Effector memory CD4-positive, alpha-beta T cell (primary cell): Measurements from ENCODE around the gene PRDM11.
"Not testable (repeated sequence)": the region's sequence is repeated elsewhere in the genome, so short reads cannot be mapped to it uniquely, and the experiment has no call there.

Source experiments
- DNase-seq, 3 donors: peaks; one replicate each; pipeline ENCODE4 v3.0.0-alpha.2; 2020
- H3K27ac ChIP-seq: 2 replicates; pipeline ENCODE4 v1.7.0; 2013; ENCODE audit warnings: mild to moderate bottlenecking, low read length, moderate library complexity; ENCODE audit not compliant: insufficient read depth, poor library complexity, severe bottlenecking
- H3K27me3 ChIP-seq: replicated peaks from 2 replicates; pipeline ENCODE4 v1.7.0; 2013; ENCODE audit warnings: mild to moderate bottlenecking, low read length; ENCODE audit not compliant: insufficient read depth, control insufficient read depth, poor library complexity, severe bottlenecking
- H3K36me3 ChIP-seq: 2 replicates; pipeline ENCODE4 v1.7.0; 2013; ENCODE audit warnings: mild to moderate bottlenecking, low read length, moderate library complexity; ENCODE audit not compliant: control insufficient read depth, insufficient read depth
- H3K4me1 ChIP-seq: 2 replicates; pipeline ENCODE4 v1.7.0; 2013; ENCODE audit warnings: low read length, mild to moderate bottlenecking; ENCODE audit not compliant: control insufficient read depth, insufficient read depth, poor library complexity, severe bottlenecking
- H3K4me3 ChIP-seq: 2 replicates; pipeline ENCODE4 v1.7.0; 2013; ENCODE audit warnings: low read length, low read depth, mild to moderate bottlenecking; ENCODE audit not compliant: insufficient read depth, poor library complexity, severe bottlenecking
- H3K9me3 ChIP-seq: 2 replicates; pipeline ENCODE4 v1.7.0; 2013; ENCODE audit warnings: mild to moderate bottlenecking, low read length, moderate library complexity; ENCODE audit not compliant: control insufficient read depth

The PRDM11 gene

DNA sequence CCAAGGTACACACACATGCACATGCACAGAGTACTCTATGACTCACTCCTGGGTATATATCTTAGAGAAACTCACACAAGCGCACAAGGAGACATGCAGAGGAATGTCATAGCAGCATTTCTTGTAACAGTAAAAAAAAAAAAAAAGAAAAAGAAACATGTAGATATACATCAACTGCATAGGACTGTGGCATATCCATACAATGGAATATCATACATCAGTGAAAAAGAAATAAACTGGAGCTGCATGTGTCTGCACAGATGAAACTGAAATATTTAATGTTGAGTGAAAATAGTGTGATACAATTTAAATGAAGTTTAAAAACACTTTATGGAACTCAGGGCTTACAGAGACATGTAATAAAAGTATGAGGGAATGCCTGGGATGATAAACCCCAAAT is 93.3 kb downstream of the PRDM11 start:
- H3K27ac ChIP-seq, result no peak overlapping the region
- no peak for DNase-seq
- H3K36me3 ChIP-seq, result no peaks in the 10 kb centered on the region
- no peaks in the 10 kb centered on the region for H3K27me3 ChIP-seq
- no peaks in the 10 kb centered on the region for H3K4me1 ChIP-seq
- H3K4me3 ChIP-seq, result no peak overlapping the region
- no peaks in the 10 kb centered on the region for H3K9me3 ChIP-seq

DNA sequence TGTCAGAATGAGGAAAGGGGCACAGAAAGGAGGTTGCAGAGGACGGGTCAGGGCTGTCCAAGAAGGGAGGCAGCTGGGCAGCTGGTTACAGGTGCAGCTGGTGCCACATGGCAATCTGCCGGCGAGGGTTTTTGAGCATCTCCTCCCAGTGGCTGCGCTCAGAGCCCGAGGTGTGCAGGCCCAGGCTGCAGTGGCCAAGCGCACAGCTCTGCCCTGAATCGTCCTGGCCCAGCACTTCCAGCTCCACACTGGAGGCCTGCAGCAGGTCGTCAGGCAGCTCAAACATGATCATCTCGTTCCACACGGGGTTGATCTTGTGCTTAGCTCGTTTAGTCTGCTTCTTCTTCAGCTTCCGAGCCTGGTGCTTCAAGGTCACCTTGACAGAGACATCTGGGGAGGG is 97.5 kb downstream of the PRDM11 start:
- DNase-seq, result no peak
- Histone ChIP-seq H3K27me3 (no peaks in the 10 kb centered on the region), H3K27ac (no peak overlapping the region), H3K9me3 (no peaks in the 10 kb centered on the region), H3K4me1 (no peaks in the 10 kb centered on the region), H3K36me3 (no peaks in the 10 kb centered on the region), H3K4me3 (no peak overlapping the region)

DNA sequence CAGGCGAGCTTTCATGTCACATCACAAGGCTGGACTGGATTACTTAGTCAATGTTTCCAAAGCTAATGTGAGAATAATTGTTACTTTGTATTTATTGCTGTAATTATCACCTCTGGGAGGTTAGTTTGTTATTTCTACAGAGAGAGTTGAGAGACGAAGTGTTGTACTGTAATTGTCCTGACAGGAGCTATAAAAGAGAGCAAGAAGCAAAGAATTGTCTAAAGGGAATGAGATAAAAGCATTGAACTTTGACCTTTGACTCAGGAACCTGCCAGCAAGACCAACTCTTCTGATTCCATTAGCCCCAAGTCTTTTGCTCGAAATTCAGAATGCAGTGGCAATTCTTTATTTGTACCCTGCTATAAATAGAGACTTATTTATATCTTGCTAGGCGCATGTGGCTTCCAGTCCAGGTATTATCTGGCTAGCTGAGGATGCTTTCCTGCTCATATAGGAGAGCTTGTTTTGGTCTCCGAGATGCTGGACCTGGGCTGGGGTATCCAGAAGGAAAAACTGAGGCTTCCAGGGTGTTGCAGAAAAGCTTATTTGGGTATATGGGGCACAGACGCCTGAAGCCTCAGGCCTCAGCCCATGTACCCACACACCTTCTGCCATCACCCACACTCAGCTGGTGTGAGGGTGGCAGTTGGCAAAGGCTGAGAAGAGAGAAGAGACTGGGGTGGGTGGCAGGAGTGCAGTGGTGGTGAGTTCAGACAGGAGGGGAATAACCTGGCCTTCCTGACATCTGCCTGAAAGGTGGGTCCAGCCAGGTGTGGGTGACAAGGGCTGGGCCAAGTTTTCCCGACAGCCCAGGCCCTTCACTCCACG is 99.0 kb downstream of the PRDM11 start:
- Histone ChIP-seq H3K4me1 (no peaks in the 10 kb centered on the region), H3K27me3 (no peaks in the 10 kb centered on the region), H3K4me3 (no peak overlapping the region), H3K27ac (no peak overlapping the region), H3K9me3 (no peaks in the 10 kb centered on the region), H3K36me3 (no peaks in the 10 kb centered on the region)
- no peak for DNase-seq

DNA sequence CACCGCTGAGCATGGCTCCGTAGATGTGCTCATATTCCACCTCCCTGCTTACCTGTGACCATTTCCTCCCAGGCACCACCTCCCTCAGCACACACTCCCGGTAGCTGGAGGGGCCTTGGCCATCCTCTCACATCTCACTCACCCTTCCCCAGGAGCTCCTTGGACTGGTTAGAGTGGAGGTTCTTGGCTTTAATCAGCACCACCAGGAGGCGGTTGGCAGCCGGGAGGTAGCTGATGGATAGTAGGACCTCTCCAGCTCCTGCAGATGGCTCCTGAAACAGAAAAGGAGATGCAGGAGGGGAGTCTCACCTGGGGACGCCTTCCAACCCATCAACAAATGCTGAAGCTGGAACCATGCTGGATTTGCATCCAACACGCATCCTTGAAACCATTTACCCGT is 99.8 kb downstream of the PRDM11 start:
- no peak for DNase-seq
- H3K27me3 ChIP-seq, result no peaks in the 10 kb centered on the region
- no peak overlapping the region for H3K4me3 ChIP-seq
- no peaks in the 10 kb centered on the region for H3K9me3 ChIP-seq
- H3K27ac ChIP-seq, result no peak overlapping the region
- no peaks in the 10 kb centered on the region for H3K4me1 ChIP-seq
- no peaks in the 10 kb centered on the region for H3K36me3 ChIP-seq

DNA sequence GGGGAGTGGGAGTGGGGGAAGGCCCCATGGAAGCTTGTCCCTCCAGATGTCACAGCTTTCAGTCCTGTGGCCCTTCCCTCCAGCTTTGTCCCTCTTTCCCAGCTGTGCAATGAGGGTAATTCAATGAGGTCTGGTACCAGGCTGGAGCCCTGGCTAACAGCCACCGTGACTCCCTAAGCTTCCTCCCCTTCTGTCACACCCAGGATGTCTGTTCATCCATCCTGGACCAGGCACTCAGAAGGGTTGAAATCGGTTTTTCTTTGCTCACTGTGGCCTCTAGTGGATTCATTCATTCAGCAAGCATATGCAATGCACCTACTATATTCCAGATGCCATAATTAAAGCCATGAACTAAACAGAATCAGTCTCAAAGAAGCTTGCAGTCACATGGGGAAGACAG is 101.0 kb downstream of the PRDM11 start:
- H3K9me3 ChIP-seq, result no peaks in the 10 kb centered on the region
- no peak overlapping the region for H3K27ac ChIP-seq
- H3K4me3 ChIP-seq, result no peak overlapping the region
- no peak for DNase-seq
- H3K36me3 ChIP-seq, result no peaks in the 10 kb centered on the region
- H3K4me1 ChIP-seq, result no peaks in the 10 kb centered on the region
- no peaks in the 10 kb centered on the region for H3K27me3 ChIP-seq

DNA sequence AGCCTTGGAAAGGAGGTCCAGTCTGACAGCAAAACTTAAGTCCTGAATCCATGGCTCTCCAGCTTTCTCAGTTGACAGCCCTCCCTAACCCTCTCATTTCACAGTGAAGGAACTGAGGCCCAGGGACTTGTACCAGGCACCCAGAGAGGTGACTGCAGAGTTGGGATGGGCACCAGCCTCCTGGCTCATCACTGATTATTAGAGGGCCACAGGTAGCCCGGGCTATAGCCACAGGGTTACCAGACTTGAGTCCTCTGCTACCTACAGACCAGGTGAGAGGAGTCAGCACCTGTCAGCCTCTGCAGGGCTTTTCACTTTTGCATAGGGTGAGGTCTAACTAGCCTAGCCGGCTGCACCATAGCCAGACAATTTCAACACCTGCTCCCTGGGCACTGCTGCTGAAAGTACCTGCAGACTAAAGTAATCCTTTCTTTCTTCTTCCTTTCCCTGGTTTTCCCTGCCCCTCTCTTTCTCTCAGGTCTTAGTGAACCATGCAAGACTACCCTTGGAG is 102.1 kb downstream of the PRDM11 start:
- no peak overlapping the region for H3K4me3 ChIP-seq

DNA sequence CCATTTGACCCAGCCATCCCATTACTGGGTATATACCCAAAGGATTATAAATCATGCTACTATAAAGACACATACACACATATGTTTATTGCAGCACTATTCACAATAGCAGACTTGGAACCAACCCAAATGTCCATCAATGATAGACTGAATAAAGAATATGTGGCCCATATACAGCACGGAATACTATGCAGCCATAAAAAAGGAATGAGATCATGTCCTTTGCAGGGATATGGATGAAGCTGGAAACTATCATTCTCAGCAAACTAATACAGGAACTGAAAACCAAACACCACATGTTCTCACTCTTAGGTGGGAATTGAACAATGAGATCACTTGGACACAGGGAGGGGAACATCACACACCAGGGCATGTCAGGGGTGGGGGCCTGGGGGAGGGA is 102.9 kb downstream of the PRDM11 start:
- H3K4me1 ChIP-seq, H3K9me3 ChIP-seq, DNase-seq, H3K4me3 ChIP-seq, H3K36me3 ChIP-seq, H3K27ac ChIP-seq, H3K27me3 ChIP-seq: not testable (repeated sequence)

More for the DNA sequence above, 102.1 kb downstream of the PRDM11 start:
- H3K36me3 ChIP-seq, result no peaks in the 10 kb centered on the region
- H3K27ac ChIP-seq, result no peak overlapping the region
- H3K4me1 ChIP-seq, result no peaks in the 10 kb centered on the region
- H3K9me3 ChIP-seq, result no peaks in the 10 kb centered on the region
- H3K27me3 ChIP-seq, result no peaks in the 10 kb centered on the region
- DNase-seq, result no peak

DNA sequence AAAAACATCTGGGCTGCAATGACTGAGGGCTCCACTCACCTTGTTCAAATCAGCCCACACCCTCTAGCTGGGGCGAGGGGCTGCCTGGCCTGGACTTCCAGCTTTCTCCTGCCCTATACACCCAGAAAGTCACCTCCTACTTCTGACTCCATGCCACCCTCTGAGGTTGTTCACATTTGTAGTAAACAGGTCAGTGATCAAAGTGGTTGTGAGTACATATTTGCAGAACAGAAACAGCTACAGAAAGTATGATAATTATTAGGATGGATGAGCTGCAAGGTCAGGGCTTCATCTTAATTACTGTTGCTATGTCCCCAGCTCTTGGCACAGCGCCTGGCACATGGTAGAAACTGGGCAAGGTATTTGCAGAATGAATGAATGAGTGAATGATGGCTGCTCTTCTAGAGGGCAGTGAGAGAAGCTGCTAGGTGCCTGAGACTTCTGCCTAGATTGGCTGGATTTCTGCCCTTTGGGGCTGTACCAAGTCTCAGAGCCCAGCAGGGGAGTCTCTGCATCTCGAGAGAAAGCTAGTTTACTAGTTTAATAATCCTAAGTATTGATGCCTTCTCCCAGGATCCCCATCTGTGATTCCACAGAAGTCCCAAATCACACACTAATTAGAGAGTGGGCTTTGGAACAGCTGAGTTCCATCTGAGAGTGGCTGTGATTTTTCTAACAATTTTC is 103.7 kb downstream of the PRDM11 start:
- Histone ChIP-seq H3K9me3 (no peaks in the 10 kb centered on the region), H3K36me3 (no peaks in the 10 kb centered on the region), H3K4me3 (no peak overlapping the region), H3K4me1 (no peaks in the 10 kb centered on the region), H3K27me3 (no peaks in the 10 kb centered on the region), H3K27ac (no peak overlapping the region)
- DNase-seq, result no peak

DNA sequence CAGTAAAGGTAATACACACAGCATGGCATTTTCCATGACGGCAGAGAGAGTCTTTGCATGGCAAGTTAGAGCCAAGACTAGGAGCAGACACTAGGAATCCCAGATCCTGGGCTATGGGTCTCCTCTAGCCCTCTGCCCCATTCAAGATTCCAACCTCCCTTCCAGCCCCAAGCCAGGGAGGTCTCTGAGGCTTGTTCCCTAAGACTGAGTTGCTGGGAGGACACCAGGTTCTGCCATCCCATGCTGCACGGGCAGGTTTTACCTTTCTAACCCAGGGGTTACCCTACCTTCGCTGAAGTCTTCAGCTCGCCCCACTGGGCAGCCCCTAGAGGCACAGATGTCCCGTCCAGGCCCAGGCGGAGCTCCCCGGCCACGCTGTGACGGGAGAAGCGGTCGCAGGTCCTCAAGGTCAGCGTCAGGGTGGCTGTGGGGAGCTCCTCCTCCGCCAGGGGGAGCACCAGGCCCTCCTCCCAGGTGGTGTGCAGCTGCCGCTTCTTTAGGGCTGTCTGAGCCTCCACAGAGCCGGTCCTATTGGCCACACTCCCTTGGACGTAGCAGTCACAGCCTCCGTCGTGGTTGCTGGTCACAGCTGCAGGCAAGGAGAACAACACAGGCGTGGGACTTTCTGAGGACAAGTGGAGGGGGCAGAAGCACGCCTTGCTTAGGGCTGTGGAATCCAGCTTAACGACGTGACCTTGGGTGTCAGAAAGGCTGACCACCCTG is 105.9 kb downstream of the PRDM11 start:
- no peak for DNase-seq
- no peaks in the 10 kb centered on the region for H3K27me3 ChIP-seq
- no peak overlapping the region for H3K4me3 ChIP-seq
- no peaks in the 10 kb centered on the region for H3K4me1 ChIP-seq
- no peak overlapping the region for H3K27ac ChIP-seq
- H3K9me3 ChIP-seq, result no peaks in the 10 kb centered on the region
- H3K36me3 ChIP-seq, result no peaks in the 10 kb centered on the region

DNA sequence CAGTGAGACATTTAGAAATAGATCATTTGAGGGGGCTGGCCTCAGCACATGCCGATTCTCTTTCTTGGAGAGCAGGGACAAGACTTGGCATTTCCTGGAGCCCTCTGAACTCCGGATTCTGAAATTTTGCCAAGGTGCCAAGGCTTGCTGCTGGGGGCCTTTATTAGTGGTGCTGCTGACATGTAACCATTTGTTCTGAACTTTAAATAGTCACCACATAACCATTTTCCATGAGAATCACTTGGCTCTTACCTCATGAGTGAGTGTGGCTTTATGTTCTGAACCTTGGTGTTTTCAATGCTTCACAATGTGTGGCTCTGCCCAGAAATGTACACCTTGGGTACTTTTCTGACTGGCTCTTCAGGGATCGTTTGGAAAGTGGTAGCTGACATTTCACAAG is 106.4 kb downstream of the PRDM11 start:
- DNase-seq, result no peak
- Histone ChIP-seq H3K4me3 (no peak overlapping the region), H3K4me1 (no peaks in the 10 kb centered on the region), H3K9me3 (no peaks in the 10 kb centered on the region), H3K36me3 (no peaks in the 10 kb centered on the region), H3K27me3 (no peaks in the 10 kb centered on the region), H3K27ac (no peak overlapping the region)
